Common myeloid progenitor, CD34-positive (primary cell): Measurements from ENCODE around the gene PDCD10.

Experiments
- CTCF ChIA-PET: fragments of 350-600 bp; sonication (Branson Sonifier 250); formaldehyde crosslinking; loops from one replicate; lab custom pipeline; 2021; ENCODE audit warnings: antibody characterized with exemption; lab: Charles Lee
- POLR2A ChIA-PET: fragments of 350-600 bp; sonication (Branson Sonifier 250); formaldehyde crosslinking; loops from one replicate; lab custom pipeline; 2021; ENCODE audit warnings: antibody characterized with exemption; lab: Charles Lee
- DNase-seq, 3 donors: peaks; one replicate each; pipeline versions ENCODE4 v3.0.0 to v3.0.0-alpha.2; 2013
- H3K27ac ChIP-seq, 2 experiments: 1 replicate in 1 of 2; 2 replicates in 1 of 2; pipeline ENCODE4 v1.7.0; 2013; ENCODE audit warnings: inconsistent platforms in 2 of 2, low read length in 2 of 2, mild to moderate bottlenecking in 2 of 2, low read depth in 1 of 2, moderate library complexity in 1 of 2; ENCODE audit not compliant: severe bottlenecking in 2 of 2, insufficient read depth in 1 of 2, poor library complexity in 1 of 2
- H3K27me3 ChIP-seq, 5 experiments: replicated peaks in 2 of 5; 1 replicate in 3 of 5; 2 replicates in 2 of 5; pipeline versions ENCODE4 v1.6.1 to v1.7.0; 2013; ENCODE audit warnings: low read length in 4 of 5, mild to moderate bottlenecking in 2 of 5, moderate library complexity in 2 of 5, inconsistent platforms in 1 of 5; ENCODE audit not compliant: insufficient read depth in 5 of 5, control insufficient read depth in 4 of 5
- H3K36me3 ChIP-seq, 4 experiments: 1 replicate in 2 of 4; 2 replicates in 2 of 4; pipeline versions ENCODE4 v1.6.1 to v1.7.0; 2013; ENCODE audit warnings: low read length in 3 of 4, control low read depth in 1 of 4, mild to moderate bottlenecking in 1 of 4; ENCODE audit not compliant: control insufficient read depth in 4 of 4, insufficient read depth in 4 of 4
- H3K4me1 ChIP-seq, 4 experiments: 1 replicate in 3 of 4; 2 replicates in 1 of 4; pipeline versions ENCODE4 v1.6.1 to v1.7.1; 2013; ENCODE audit warnings: low read length in 3 of 4, mild to moderate bottlenecking in 3 of 4, control low read depth in 1 of 4, inconsistent platforms in 1 of 4, moderate library complexity in 1 of 4; ENCODE audit not compliant: control insufficient read depth in 4 of 4, insufficient read depth in 4 of 4; ENCODE audit errors: control extremely low read depth in 1 of 4
- H3K4me3 ChIP-seq, 7 experiments: 1 replicate in 4 of 7; 2 replicates in 3 of 7; pipeline versions ENCODE4 v1.5.1 to v1.7.0; 2013; ENCODE audit warnings: mild to moderate bottlenecking in 7 of 7, low read length in 6 of 7, moderate library complexity in 6 of 7, inconsistent platforms in 2 of 7, low read depth in 2 of 7, control low read depth in 1 of 7; ENCODE audit not compliant: insufficient read depth in 4 of 7, control insufficient read depth in 1 of 7; ENCODE audit errors: extremely low read depth in 1 of 7
- H3K9me3 ChIP-seq, 5 experiments: 1 replicate in 4 of 5; 2 replicates in 1 of 5; pipeline versions ENCODE4 v1.6.1 to v1.7.1; 2013; ENCODE audit warnings: low read length in 4 of 5, mild to moderate bottlenecking in 2 of 5, inconsistent platforms in 1 of 5, low read depth in 1 of 5, moderate library complexity in 1 of 5; ENCODE audit not compliant: control insufficient read depth in 4 of 5, insufficient read depth in 2 of 5; ENCODE audit errors: control extremely low read depth in 1 of 5
- WGBS: methylation state at CpG from one replicate; pipeline ENCODE4 v1.1.5; 2013; ENCODE audit not compliant: insufficient coverage; 5-methylcytosine and 5-hydroxymethylcytosine counted together

PDCD10 gene

GRCh38 chr3:167700046-167700445 lies 34.6 kb downstream of the PDCD10 start:
- peaks cover 0 to 2% (median 0%) of the 10 kb centered on the region in 5 experiments for H3K9me3 ChIP-seq
- ChIA-PET POLR2A (no interaction called here), CTCF (interaction anchor here (0.6 to 1.5 kb wide), 5 partner anchors 9 to 294 kb away, joined by 3 read pairs; no protein-coding TSS in a partner anchor)
- peaks cover 0 to 3% (median 0%) of the 10 kb centered on the region in 4 experiments for H3K4me1 ChIP-seq
- no peak overlapping the region for H3K4me3 ChIP-seq
- WGBS = 100% methylated on average over 1 of the region's 4 CpGs
- no peaks in the 10 kb centered on the region for H3K27me3 ChIP-seq
- H3K36me3 ChIP-seq = peaks cover 13 to 63% (median 30%) of the 10 kb centered on the region in 4 experiments
- DNase-seq = no peak
- no peak overlapping the region for H3K27ac ChIP-seq

GRCh38 chr3:167694121-167694520 lies 40.6 kb downstream of the PDCD10 start:
- POLR2A ChIA-PET = no interaction called here
- CTCF ChIA-PET = interaction anchor here (0.6 to 2.4 kb wide), 4 partner anchors 9 to 202 kb away, joined by 3 to 13 read pairs (median 5); no protein-coding TSS in a partner anchor
- no peak overlapping the region for H3K27ac ChIP-seq
- 90% methylated on average over 2 of the region's 2 CpGs for WGBS
- no peaks in the 10 kb centered on the region for H3K27me3 ChIP-seq
- no peaks in the 10 kb centered on the region for H3K9me3 ChIP-seq
- no peak overlapping the region for H3K4me3 ChIP-seq
- H3K4me1 ChIP-seq = peaks cover 0 to 8% (median 3%) of the 10 kb centered on the region in 4 experiments
- H3K36me3 ChIP-seq = peaks cover 2 to 47% (median 32%) of the 10 kb centered on the region in 4 experiments
- DNase-seq = no peak

GRCh38 chr3:167691366-167691765 lies 43.3 kb downstream of the PDCD10 start:
- CTCF ChIA-PET = interaction anchor here (0.7 to 2.9 kb wide), 3 partner anchors 9 to 50 kb away, joined by 3 to 11 read pairs (median 3); no protein-coding TSS in a partner anchor
- no peak overlapping the region for H3K27ac ChIP-seq
- POLR2A ChIA-PET = no interaction called here

DNA sequence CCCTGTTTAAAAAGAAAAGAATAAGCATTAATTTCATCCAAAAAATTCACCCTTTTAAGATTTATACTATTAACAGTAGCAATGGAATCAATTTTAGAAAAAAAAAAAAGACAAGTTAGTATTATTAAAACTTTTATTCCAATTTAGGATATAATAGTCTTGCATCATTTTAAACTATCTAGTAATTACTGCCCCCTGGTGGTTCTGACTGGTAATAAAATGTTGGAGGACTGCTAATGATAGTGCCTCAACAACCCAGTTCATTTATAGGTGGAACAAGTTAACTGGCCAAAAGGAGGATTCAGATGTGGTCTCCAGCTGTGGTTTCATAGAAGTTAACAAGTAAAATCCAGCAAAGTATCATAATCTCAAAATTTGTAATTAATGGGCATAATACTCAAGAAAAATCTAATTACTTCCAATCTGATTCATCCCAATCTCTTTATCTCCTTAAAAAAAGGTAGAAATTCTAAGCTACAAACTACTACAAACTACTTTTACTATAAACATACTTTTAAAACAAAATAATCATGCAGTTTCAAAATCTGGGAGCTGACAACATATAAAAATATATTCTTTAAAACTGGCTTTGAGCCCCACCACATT lies 50.2 kb downstream of the PDCD10 start:
- POLR2A ChIA-PET = no interaction called here
- Histone ChIP-seq H3K27me3 (no peaks in the 10 kb centered on the region), H3K27ac (no peak overlapping the region), H3K9me3 (no peaks in the 10 kb centered on the region), H3K4me3 (no peak overlapping the region), H3K36me3 (peaks cover 9 to 34% (median 21%) of the 10 kb centered on the region in 4 experiments), H3K4me1 (no peaks in the 10 kb centered on the region)
- CTCF ChIA-PET = interaction anchor here (0.8 to 3.1 kb wide), 23 partner anchors 9 to 304 kb away, joined by 3 to 30 read pairs (median 5); partner anchors contain the start of genes WDR49 and ZBBX
- peak; percentile 67 to 83 (median 72) for DNase-seq

More at GRCh38 chr3:167691366-167691765, 43.3 kb downstream of the PDCD10 start:
- WGBS = 0% methylated on average over 2 of the region's 3 CpGs
- Histone ChIP-seq H3K4me3 (no peak overlapping the region), H3K9me3 (no peaks in the 10 kb centered on the region), H3K4me1 (peaks cover 0 to 5% (median 3%) of the 10 kb centered on the region in 4 experiments), H3K27me3 (no peaks in the 10 kb centered on the region), H3K36me3 (peaks cover 5 to 51% (median 35%) of the 10 kb centered on the region in 4 experiments)
- peak; percentile 25 to 88 (median 76) for DNase-seq

DNA sequence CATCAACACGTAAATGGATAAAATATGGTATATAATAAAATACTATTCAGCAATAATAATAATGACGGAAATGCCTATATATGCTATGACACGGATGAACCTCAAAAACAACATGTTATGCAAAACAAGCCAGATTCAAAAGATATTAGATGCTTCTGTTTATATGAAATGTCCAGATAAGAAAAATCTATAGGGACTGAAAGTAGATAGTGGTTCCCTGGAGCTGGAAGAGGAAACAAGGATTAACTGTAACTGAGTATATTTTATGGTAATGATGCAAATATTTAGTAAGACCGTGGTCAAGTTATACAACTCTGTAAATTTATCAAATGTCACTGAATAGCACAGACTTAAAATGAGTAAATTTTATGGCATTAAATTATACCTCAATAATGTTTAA lies 55.2 kb downstream of the PDCD10 start:
- no peak for DNase-seq
- no peak overlapping the region for H3K4me3 ChIP-seq
- H3K27me3 ChIP-seq = no peaks in the 10 kb centered on the region
- ChIA-PET CTCF (no interaction called here), POLR2A (no interaction called here)
- WGBS = no CpG with 5 or more reads among the region's 4 CpGs
- peaks cover 7 to 23% (median 11%) of the 10 kb centered on the region in 5 experiments for H3K9me3 ChIP-seq
- no peaks in the 10 kb centered on the region for H3K4me1 ChIP-seq
- H3K36me3 ChIP-seq = peaks cover 24 to 54% (median 35%) of the 10 kb centered on the region in 4 experiments
- H3K27ac ChIP-seq = no peak overlapping the region

- Histone ChIP-seq H3K27ac (no peak overlapping the region), H3K27me3 (no peaks in the 10 kb centered on the region), H3K36me3 (peaks cover 29 to 64% (median 36%) of the 10 kb centered on the region in 4 experiments), H3K9me3 (peaks cover 11 to 36% (median 14%) of the 10 kb centered on the region in 5 experiments), H3K4me1 (no peaks in the 10 kb centered on the region), H3K4me3 (no peak overlapping the region)
- WGBS = 100% methylated on average over 1 of the region's 1 CpG
- ChIA-PET CTCF (interaction anchor here (3.1 kb wide), 1 partner anchor 8 kb away, joined by 14 read pairs; no protein-coding TSS in a partner anchor), POLR2A (no interaction called here)
- peak; percentile 12 to 58 (median 52) for DNase-seq
Measured at GRCh38 chr3:167675848-167676247, 58.8 kb downstream of the PDCD10 start.

DNA sequence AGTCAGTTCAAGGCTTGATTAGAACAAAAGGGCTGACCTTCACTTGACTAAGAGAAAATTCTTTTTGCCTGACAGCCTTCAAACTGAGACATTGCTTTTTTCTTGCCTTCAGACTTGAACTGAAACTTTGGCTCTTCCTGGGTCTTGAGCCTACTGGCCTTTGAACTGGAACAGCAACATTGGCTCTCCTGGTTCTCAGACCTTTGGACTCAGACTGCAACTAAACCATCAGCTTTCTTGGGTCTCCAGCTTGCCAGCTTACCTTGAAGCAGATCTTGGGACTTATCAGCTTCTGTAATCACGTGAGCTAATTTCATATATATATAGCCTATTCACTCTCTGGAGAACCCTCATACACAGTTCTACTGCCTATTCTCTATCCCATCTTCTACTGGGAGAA lies 61.5 kb downstream of the PDCD10 start:
- no peaks in the 10 kb centered on the region for H3K4me1 ChIP-seq
- no peak for DNase-seq
- H3K36me3 ChIP-seq = peaks cover 28 to 51% (median 30%) of the 10 kb centered on the region in 4 experiments
- POLR2A ChIA-PET = no interaction called here
- WGBS = no CpG with 5 or more reads among the region's 1 CpG
- H3K9me3 ChIP-seq = peaks cover 11 to 36% (median 14%) of the 10 kb centered on the region in 5 experiments
- H3K27me3 ChIP-seq = no peaks in the 10 kb centered on the region
- CTCF ChIA-PET = interaction anchor here (3.1 kb wide), 1 partner anchor 11 kb away, joined by 14 read pairs; no protein-coding TSS in a partner anchor
- no peak overlapping the region for H3K4me3 ChIP-seq
- no peak overlapping the region for H3K27ac ChIP-seq
